H1 (cell line): ENCODE measurements around the gene KCNIP3. TPM values are rescaled to one million over a fixed set of nuclear protein-coding genes. Genes with fewer than 3 reads are reported as not detected.

Experiments
- CTCF ChIA-PET: fragments of 300-600 bp; sonication (Branson Sonifier 250); formaldehyde crosslinking; loops from one replicate; lab custom pipeline; 2021; ENCODE audit not compliant: partially characterized antibody; lab: Charles Lee
- POLR2A ChIA-PET: fragments of 300-600 bp; sonication (Branson Sonifier 250); formaldehyde crosslinking; loops from one replicate; lab custom pipeline; 2021; ENCODE audit warnings: inconsistent platforms; ENCODE audit not compliant: partially characterized antibody; lab: Charles Lee
- DNase-seq, 2 experiments: peaks; one replicate each; pipeline versions ENCODE4 v3.0.0 to v3.0.0-alpha.2; 2010 to 2022; ENCODE audit warnings: low spot score in 2 of 2, low read depth in 1 of 2, mixed read lengths in 1 of 2
- FAIRE-seq: peaks from 2 replicates; lab custom pipeline; 2011; peaks lifted over from hg19 to GRCh38; lab: Jason Lieb, UNC
- H2AFZ ChIP-seq: 2 replicates; pipeline ENCODE4 v1.8.1; 2012; ENCODE audit warnings: low read length, inconsistent platforms
- H2AK5ac ChIP-seq: 2 replicates; pipeline ENCODE4 v1.6.1; 2013; ENCODE audit warnings: low read depth, low read length
- H2BK120ac ChIP-seq: replicated peaks from 2 replicates; pipeline ENCODE3; 2013; ENCODE audit warnings: low read depth, low read length, inconsistent platforms
- H2BK12ac ChIP-seq: 2 replicates; pipeline ENCODE4 v1.6.1; 2013; ENCODE audit warnings: low read depth, low read length
- H2BK15ac ChIP-seq: 2 replicates; pipeline ENCODE4 v1.6.1; 2013; ENCODE audit warnings: low read length
- H2BK20ac ChIP-seq: 2 replicates; pipeline ENCODE4 v1.6.1; 2013; ENCODE audit warnings: low read length
- H2BK5ac ChIP-seq: 2 replicates; pipeline ENCODE4 v1.6.1; 2013; ENCODE audit warnings: low read depth, low read length
- H3K14ac ChIP-seq: 2 replicates; pipeline ENCODE4 v1.6.1; 2013; ENCODE audit warnings: inconsistent platforms; ENCODE audit not compliant: insufficient read length
- H3K18ac ChIP-seq: 2 replicates; pipeline ENCODE4 v1.6.1; 2013; ENCODE audit warnings: low read length; ENCODE audit errors: extremely low read depth
- H3K23ac ChIP-seq: 2 replicates; pipeline ENCODE4 v1.6.1; 2013; ENCODE audit warnings: inconsistent platforms; ENCODE audit not compliant: insufficient read length
- H3K23me2 ChIP-seq: 2 replicates; pipeline ENCODE4 v1.6.1; 2013; ENCODE audit warnings: low read depth, low read length
- H3K27ac ChIP-seq: 2 replicates; pipeline ENCODE4 v1.6.1; 2011; ENCODE audit warnings: low read depth, low read length, inconsistent platforms
- H3K27me3 ChIP-seq, 4 experiments: replicated peaks in 1 of 4; 1 replicate in 1 of 4; 2 replicates in 3 of 4; pipeline versions ENCODE4 v1.6.1 to v1.8.1; 2011 to 2013; ENCODE audit warnings: low read length in 3 of 4, mild to moderate bottlenecking in 3 of 4, inconsistent platforms in 2 of 4, mixed read lengths in 2 of 4, moderate library complexity in 1 of 4; ENCODE audit not compliant: control insufficient read depth in 3 of 4, insufficient read depth in 3 of 4; ENCODE audit errors: extremely low read depth in 1 of 4
- H3K36me3 ChIP-seq, 4 experiments: 2 replicates each; pipeline versions ENCODE4 v1.6.1 to v1.8.1; 2011 to 2013; ENCODE audit warnings: mild to moderate bottlenecking in 4 of 4, low read length in 3 of 4, moderate library complexity in 2 of 4, control low read depth in 1 of 4, inconsistent platforms in 1 of 4; ENCODE audit not compliant: insufficient read depth in 4 of 4, control insufficient read depth in 2 of 4
- H3K4ac ChIP-seq: replicated peaks from 2 replicates; pipeline ENCODE3; 2013; ENCODE audit warnings: low read length, low read depth, mixed read lengths, inconsistent platforms; ENCODE audit not compliant: insufficient read length
- H3K4me1 ChIP-seq, 4 experiments: replicated peaks in 1 of 4; 1 replicate in 1 of 4; 2 replicates in 3 of 4; pipeline versions ENCODE4 v1.6.1 to v1.8.1; 2011 to 2013; ENCODE audit warnings: low read length in 3 of 4, inconsistent platforms in 2 of 4, mixed read lengths in 1 of 4; ENCODE audit not compliant: insufficient read depth in 4 of 4, control insufficient read depth in 3 of 4
- H3K4me2 ChIP-seq, 2 experiments: 2 replicates each; pipeline versions ENCODE4 v1.6.1 to v1.8.1; 2011 to 2013; ENCODE audit warnings: low read depth in 2 of 2, low read length in 2 of 2, control low read depth in 1 of 2, inconsistent platforms in 1 of 2, mild to moderate bottlenecking in 1 of 2; ENCODE audit not compliant: insufficient read depth in 1 of 2
- H3K4me3 ChIP-seq, 4 experiments: fragments of 200-600, 300-600 bp in 1 of 4; sonication (generic), shearing (Covaris generic), sonication (Bioruptor Twin) in 1 of 4; 2 replicates each; pipeline versions ENCODE4 v1.5.1 to v1.8.1; 2011 to 2016; ENCODE audit warnings: low read length in 4 of 4, low read depth in 3 of 4, control low read depth in 2 of 4, inconsistent platforms in 2 of 4, mild to moderate bottlenecking in 2 of 4, mixed read lengths in 1 of 4, moderate library complexity in 1 of 4; ENCODE audit not compliant: insufficient read depth in 2 of 4; ENCODE audit errors: extremely low read depth in 1 of 4
- H3K56ac ChIP-seq: replicated peaks from 2 replicates; pipeline ENCODE3; 2013; ENCODE audit warnings: low read depth, mild to moderate bottlenecking, mixed read lengths, low read length, inconsistent platforms; ENCODE audit not compliant: insufficient read length
- H3K79me1 ChIP-seq: 2 replicates; pipeline ENCODE4 v1.6.1; 2013; ENCODE audit warnings: low read depth, low read length, control low read depth
- H3K79me2 ChIP-seq, 2 experiments: 2 replicates each; pipeline versions ENCODE4 v1.6.1 to v1.8.1; 2012 to 2013; ENCODE audit warnings: low read length in 2 of 2, mild to moderate bottlenecking in 2 of 2, inconsistent platforms in 1 of 2; ENCODE audit not compliant: insufficient read depth in 2 of 2, control insufficient read depth in 1 of 2
- H3K9ac ChIP-seq, 4 experiments: replicated peaks in 1 of 4; 1 replicate in 1 of 4; 2 replicates in 3 of 4; pipeline versions ENCODE4 v1.6.1 to v1.8.1; 2011 to 2013; ENCODE audit warnings: low read depth in 3 of 4, low read length in 3 of 4, control low read depth in 2 of 4, mild to moderate bottlenecking in 2 of 4, moderate library complexity in 2 of 4, inconsistent platforms in 1 of 4; ENCODE audit errors: extremely low read depth in 1 of 4
- H3K9me3 ChIP-seq, 2 experiments: 2 replicates each; pipeline versions ENCODE4 v1.6.1 to v1.8.1; 2012 to 2013; ENCODE audit warnings: mild to moderate bottlenecking in 2 of 2, moderate library complexity in 2 of 2, control low read depth in 1 of 2, inconsistent platforms in 1 of 2, low read depth in 1 of 2, low read length in 1 of 2, mixed read lengths in 1 of 2; ENCODE audit not compliant: insufficient read depth in 2 of 2
- H4K20me1 ChIP-seq, 2 experiments: replicated peaks in 1 of 2; 2 replicates each; pipeline versions ENCODE3 to v1.8.1; 2011 to 2013; ENCODE audit warnings: inconsistent platforms in 2 of 2, low read length in 2 of 2, mild to moderate bottlenecking in 1 of 2; ENCODE audit not compliant: insufficient read depth in 2 of 2, control insufficient read depth in 1 of 2
- H4K5ac ChIP-seq: 2 replicates; pipeline ENCODE4 v1.6.1; 2013; ENCODE audit warnings: low read length, low read depth, mixed read lengths, inconsistent platforms; ENCODE audit not compliant: insufficient read length
- H4K8ac ChIP-seq: 2 replicates; pipeline ENCODE4 v1.8.0; 2013; ENCODE audit warnings: mild to moderate bottlenecking, moderate library complexity, low read length, inconsistent platforms; ENCODE audit not compliant: insufficient read depth; ENCODE audit errors: extremely low read depth
- H4K91ac ChIP-seq: replicated peaks from 2 replicates; pipeline ENCODE3; 2013; ENCODE audit warnings: low read length, mixed read lengths, inconsistent platforms; ENCODE audit not compliant: insufficient read length
- JUND ChIP-seq: IDR thresholded peaks from 2 replicates; pipeline ENCODE4 v1.6.1; 2011; ENCODE audit warnings: mild to moderate bottlenecking, improper control_type of control experiment, low read length
- SIX5 ChIP-seq: IDR thresholded peaks from 2 replicates; pipeline ENCODE4 v1.6.1; 2011; ENCODE audit warnings: mild to moderate bottlenecking, low read depth, low read length
- SP2 ChIP-seq: IDR thresholded peaks from 2 replicates; pipeline ENCODE4 v1.6.1; 2012; ENCODE audit warnings: mild to moderate bottlenecking, low read length, inconsistent platforms
- TAF7 ChIP-seq: optimal IDR thresholded peaks from 2 replicates; pipeline ENCODE3; 2011; ENCODE audit warnings: low read depth, mild to moderate bottlenecking, inconsistent platforms, low read length, moderate library complexity, borderline replicate concordance
- WGBS, 2 experiments: shearing (Covaris generic) in 1 of 2; methylation state at CpG; one replicate each; pipeline versions ENCODE4 v1.1.6 to v1.1.7; 2013 to 2015; ENCODE audit warnings: low lambda C conversion rate in 2 of 2, mixed read lengths in 2 of 2, inconsistent platforms in 1 of 2, low coverage in 1 of 2, missing lambda C conversion rate in 1 of 2; ENCODE audit not compliant: insufficient replicate concordance in 2 of 2, insufficient coverage in 1 of 2, insufficient read length in 1 of 2; ENCODE audit errors: extremely low coverage in 1 of 2, missing lambda C conversion rate in 1 of 2; 5-methylcytosine and 5-hydroxymethylcytosine counted together
- polyA plus RNA-seq, 7 experiments: library from polyadenylated mRNA; depleted of rRNA in 3 of 7; stranded (reverse) in 5 of 7; unstranded in 2 of 7; fragments of >200 nt in 5 of 7; fragments of 200-250 nt in 2 of 7; gene quantifications; 1 replicate in 5 of 7; 2 replicates in 1 of 7; 4 replicates in 1 of 7; pipeline versions ENCODE4 v1.2.1 to v1.2.3, GENCODE V29; 2011 to 2013; ENCODE audit warnings: missing spikeins in 2 of 7, mixed read lengths in 2 of 7
- total RNA-seq: library from RNA; stranded (reverse); fragmentation: NEBNext Ultra II Directional; extraction: Animal tissue kit (Norgen Biotek cat#: 25700); gene quantifications from 2 replicates; pipeline ENCODE4 v1.2.1, GENCODE V29; 2021

Gene KCNIP3
- total and polyA plus RNA-seq, 2 of the 8 experiments (the other 6 are each of a cell fraction or from before 2014, with no cell fraction given), result 0.33 to 1.9 TPM

- Histone ChIP-seq H3K4me1 (no peaks in the 10 kb centered on the region; a peak in 1 of 7 replicates), H2BK120ac (no peak overlapping the region), H3K14ac (no peak overlapping the region), H3K79me1 (no peaks in the 10 kb centered on the region), H3K9ac (no peak overlapping the region), H3K4me3 (no peak overlapping the region), H2BK20ac (no peak overlapping the region), H3K27ac (no peak overlapping the region), H3K56ac (no peak overlapping the region), H3K9me3 (peaks cover 60 to 96% of the 10 kb centered on the region in 2 experiments), H4K8ac (no peak overlapping the region), H2BK15ac (no peak overlapping the region), H3K4me2 (no peak overlapping the region), H3K79me2 (no peaks in the 10 kb centered on the region), H2BK12ac (no peak overlapping the region), H3K4ac (no peak overlapping the region), H4K20me1 (no peaks in the 10 kb centered on the region), H4K91ac (no peak overlapping the region), H3K36me3 (no peaks in the 10 kb centered on the region), H2AK5ac (no peak overlapping the region), H3K18ac (no peak overlapping the region), H2AFZ (no peak overlapping the region)
- CTCF ChIA-PET, result no interaction called here
- 82% methylated on average over 8 of the region's 8 CpGs; no CpG with 5 or more reads in 1 of the 2 experiments for WGBS, 2 experiments
- POLR2A ChIA-PET, result no interaction called here
- no peak for DNase-seq
- no peak for TF ChIP-seq JUND
- no peak for TF ChIP-seq TAF7
- TF ChIP-seq SIX5, result no peak
- TF ChIP-seq SP2, result no peak
- TF ChIP-seq, all 59 proteins: peak for 0
- Histone ChIP-seq H3K23ac (no peak overlapping the region), H3K23me2 (no peaks in the 10 kb centered on the region; the same call in 1 of the 2 replicates), H2BK5ac (no peak overlapping the region), H3K27me3 (no peaks in the 10 kb centered on the region), H4K5ac (no peak overlapping the region)
- FAIRE-seq, result no peak
Measured at GRCh38 chr2:95309599-95309998, 12.5 kb downstream of the KCNIP3 start.
